Measurements from ENCODE around the gene NAIF1. TPM values are rescaled to one million over a fixed set of nuclear protein-coding genes. Genes with fewer than 3 reads are reported as not detected.
"Not testable (repeated sequence)": the region's sequence is repeated elsewhere in the genome, so short reads cannot be mapped to it uniquely, and the experiment has no call there.

Gene NAIF1
- total RNA-seq, 1 experiment from 2014 or later, result 8.5 TPM

DNA sequence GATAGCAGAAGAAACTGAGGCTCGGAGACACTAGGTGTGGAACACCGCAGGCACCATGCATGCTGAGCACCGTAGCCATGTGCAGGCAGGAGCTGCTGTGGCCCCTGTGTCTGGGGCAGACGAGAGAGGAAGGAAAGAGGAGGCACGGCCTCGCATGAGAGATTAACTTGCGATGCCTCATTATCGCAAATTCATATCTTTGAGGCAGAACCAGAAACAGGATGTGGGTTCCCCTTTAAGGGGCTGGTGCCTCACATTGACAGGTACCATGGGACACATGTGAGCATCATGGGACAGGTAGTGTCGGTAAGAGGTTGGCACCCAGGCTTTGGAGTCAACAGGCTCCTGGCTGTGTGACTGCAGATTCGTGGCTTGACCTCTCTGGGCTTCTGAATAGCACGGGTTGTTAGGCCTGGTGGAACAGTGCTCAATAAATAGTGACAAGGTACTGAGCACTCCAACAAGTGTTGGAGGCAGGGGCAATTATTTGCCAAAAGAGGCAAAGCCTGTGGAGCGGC lies 40.8 kb downstream of the NAIF1 start:
- no peaks in the 10 kb centered on the region for H3K9me3 ChIP-seq
- H3K36me3 ChIP-seq (ENCODE audit: control insufficient read depth, insufficient read depth, low read length), result no peaks in the 10 kb centered on the region
- ChIA-PET POLR2A (no interaction called here), CTCF (interaction anchor here (1.1 kb wide), 1 partner anchor 71 kb away, joined by 3 read pairs; no protein-coding TSS in a partner anchor)
- BruUV-seq (replicated peaks), result no TSS peak
- Mint-ChIP-seq H3K27ac (ENCODE audit: unreplicated experiment) (no peak overlapping the region), H3K4me1 (ENCODE audit: low read depth, unreplicated experiment) (no peaks in the 10 kb centered on the region), H3K36me3 (ENCODE audit: insufficient read depth, unreplicated experiment) (no peaks in the 10 kb centered on the region), H3K27me3 (ENCODE audit: insufficient read depth, unreplicated experiment) (no peaks in the 10 kb centered on the region), H3K9me3 (ENCODE audit: unreplicated experiment) (no peaks in the 10 kb centered on the region), H3K4me3 (ENCODE audit: unreplicated experiment) (no peak overlapping the region)
- TF ChIP-seq, protein P1, sequence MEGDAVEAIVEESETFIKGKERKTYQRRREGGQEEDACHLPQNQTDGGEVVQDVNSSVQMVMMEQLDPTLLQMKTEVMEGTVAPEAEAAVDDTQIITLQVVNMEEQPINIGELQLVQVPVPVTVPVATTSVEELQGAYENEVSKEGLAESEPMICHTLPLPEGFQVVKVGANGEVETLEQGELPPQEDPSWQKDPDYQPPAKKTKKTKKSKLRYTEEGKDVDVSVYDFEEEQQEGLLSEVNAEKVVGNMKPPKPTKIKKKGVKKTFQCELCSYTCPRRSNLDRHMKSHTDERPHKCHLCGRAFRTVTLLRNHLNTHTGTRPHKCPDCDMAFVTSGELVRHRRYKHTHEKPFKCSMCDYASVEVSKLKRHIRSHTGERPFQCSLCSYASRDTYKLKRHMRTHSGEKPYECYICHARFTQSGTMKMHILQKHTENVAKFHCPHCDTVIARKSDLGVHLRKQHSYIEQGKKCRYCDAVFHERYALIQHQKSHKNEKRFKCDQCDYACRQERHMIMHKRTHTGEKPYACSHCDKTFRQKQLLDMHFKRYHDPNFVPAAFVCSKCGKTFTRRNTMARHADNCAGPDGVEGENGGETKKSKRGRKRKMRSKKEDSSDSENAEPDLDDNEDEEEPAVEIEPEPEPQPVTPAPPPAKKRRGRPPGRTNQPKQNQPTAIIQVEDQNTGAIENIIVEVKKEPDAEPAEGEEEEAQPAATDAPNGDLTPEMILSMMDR (IDR thresholded peaks at IDR 0.05; ENCODE audit: insufficient read depth in 1 of 2, low read depth in 1 of 2, low read length in 1 of 2, severe bottlenecking in 1 of 2, unreplicated experiment in 1 of 2), result no peak
- DNase-seq, result no peak
- no peaks in the 10 kb centered on the region for H3K27me3 ChIP-seq (replicated peaks; ENCODE audit: control insufficient read depth, insufficient read depth, low read length)
- intact Hi-C loops (cut with micrococcal nuclease; ENCODE audit: unreplicated experiment), result no loop called here
- H3K4me3 ChIP-seq (ENCODE audit: low read depth, low read length), result no peak overlapping the region
- no peaks in the 10 kb centered on the region for H3K4me1 ChIP-seq

DNA sequence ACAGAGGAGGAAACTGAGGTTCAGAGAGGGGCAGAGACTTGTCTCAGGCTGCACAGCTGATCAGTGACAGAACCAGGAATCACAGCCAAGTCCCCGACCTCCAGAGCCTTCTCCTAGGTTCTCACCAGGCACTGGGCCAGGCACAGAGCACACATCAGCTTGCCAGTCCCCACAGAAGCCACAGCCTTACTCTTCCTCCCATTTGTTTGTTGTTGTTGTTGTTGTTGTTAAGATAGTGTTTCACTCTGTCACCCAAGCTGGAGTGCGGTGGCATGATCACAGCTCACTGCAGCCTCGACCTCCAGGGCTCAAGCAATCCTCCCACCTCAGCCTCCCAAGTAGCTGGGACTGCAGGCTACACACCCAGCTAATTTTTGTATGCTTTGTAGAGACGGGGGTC lies 41.4 kb downstream of the NAIF1 start:
- Mint-ChIP-seq H3K9me3 (ENCODE audit: unreplicated experiment) (no peaks in the 10 kb centered on the region), H3K4me1 (ENCODE audit: low read depth, unreplicated experiment) (no peaks in the 10 kb centered on the region), H3K4me3 (ENCODE audit: unreplicated experiment) (no peak overlapping the region), H3K27me3 (ENCODE audit: insufficient read depth, unreplicated experiment) (no peaks in the 10 kb centered on the region), H3K36me3 (ENCODE audit: insufficient read depth, unreplicated experiment) (no peaks in the 10 kb centered on the region), H3K27ac (ENCODE audit: unreplicated experiment) (no peak overlapping the region)
- ChIA-PET CTCF (interaction anchor here (1.1 kb wide), 1 partner anchor 71 kb away, joined by 3 read pairs; no protein-coding TSS in a partner anchor), POLR2A (no interaction called here)
- TF ChIP-seq, protein P1 (IDR thresholded peaks at IDR 0.05; ENCODE audit: insufficient read depth in 1 of 2, low read depth in 1 of 2, low read length in 1 of 2, severe bottlenecking in 1 of 2, unreplicated experiment in 1 of 2), result no peak
- no peaks in the 10 kb centered on the region for H3K4me1 ChIP-seq
- no peaks in the 10 kb centered on the region for H3K9me3 ChIP-seq
- no peak for DNase-seq
- intact Hi-C loops (cut with micrococcal nuclease; ENCODE audit: unreplicated experiment), result no loop called here
- BruUV-seq (replicated peaks), result no TSS peak
- no peaks in the 10 kb centered on the region for H3K36me3 ChIP-seq (ENCODE audit: control insufficient read depth, insufficient read depth, low read length)
- H3K4me3 ChIP-seq (ENCODE audit: low read depth, low read length), result no peak overlapping the region
- H3K27me3 ChIP-seq (replicated peaks; ENCODE audit: control insufficient read depth, insufficient read depth, low read length), result no peaks in the 10 kb centered on the region

DNA sequence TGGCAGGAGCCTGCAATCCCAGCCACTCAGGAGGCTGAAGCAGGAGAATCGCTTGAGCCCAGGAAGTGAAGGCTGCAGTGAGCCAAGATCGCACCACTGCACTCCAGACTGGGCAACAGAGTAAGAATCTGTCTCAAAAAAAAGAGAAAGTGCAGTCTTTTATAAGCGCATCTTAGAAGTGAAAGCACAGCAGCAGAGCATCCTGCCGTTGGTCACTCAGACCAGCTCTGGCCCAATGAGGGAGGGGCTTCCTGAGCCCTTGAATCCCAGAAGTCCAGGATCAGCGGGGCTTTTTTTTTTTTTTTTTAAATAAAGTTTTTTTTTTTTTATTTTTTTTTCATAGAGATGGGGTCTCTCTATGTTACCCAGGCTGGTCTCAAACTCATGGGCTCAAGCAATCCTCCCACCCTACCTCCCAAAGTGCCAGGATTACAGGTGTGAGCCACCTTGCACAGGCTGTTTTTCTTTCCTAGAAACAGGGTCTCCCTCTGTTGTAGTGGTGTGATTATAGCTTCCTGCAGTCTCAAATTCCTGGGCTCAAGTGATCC lies 42.3 kb downstream of the NAIF1 start:
- no peaks in the 10 kb centered on the region for H3K9me3 ChIP-seq
- CTCF ChIA-PET, result no interaction called here
- no peaks in the 10 kb centered on the region for H3K9me3 Mint-ChIP-seq (ENCODE audit: unreplicated experiment)
- no TSS peak for BruUV-seq (replicated peaks)
- H3K4me1 Mint-ChIP-seq (ENCODE audit: low read depth, unreplicated experiment), result no peaks in the 10 kb centered on the region
- POLR2A ChIA-PET, result no interaction called here
- H3K36me3 Mint-ChIP-seq (ENCODE audit: insufficient read depth, unreplicated experiment), result no peaks in the 10 kb centered on the region
- no peak overlapping the region for H3K4me3 ChIP-seq (ENCODE audit: low read depth, low read length)
- no peaks in the 10 kb centered on the region for H3K36me3 ChIP-seq (ENCODE audit: control insufficient read depth, insufficient read depth, low read length)
- DNase-seq, result no peak
- no peaks in the 10 kb centered on the region for H3K4me1 ChIP-seq
- H3K27me3 Mint-ChIP-seq (ENCODE audit: insufficient read depth, unreplicated experiment), result no peaks in the 10 kb centered on the region
- intact Hi-C loops (cut with micrococcal nuclease; ENCODE audit: unreplicated experiment), result no loop called here
- TF ChIP-seq, protein P1 (IDR thresholded peaks at IDR 0.05; ENCODE audit: insufficient read depth in 1 of 2, low read depth in 1 of 2, low read length in 1 of 2, severe bottlenecking in 1 of 2, unreplicated experiment in 1 of 2), result no peak
- no peak overlapping the region for H3K27ac Mint-ChIP-seq (ENCODE audit: unreplicated experiment)
- no peak overlapping the region for H3K4me3 Mint-ChIP-seq (ENCODE audit: unreplicated experiment)
- H3K27me3 ChIP-seq (replicated peaks; ENCODE audit: control insufficient read depth, insufficient read depth, low read length), result no peaks in the 10 kb centered on the region

DNA sequence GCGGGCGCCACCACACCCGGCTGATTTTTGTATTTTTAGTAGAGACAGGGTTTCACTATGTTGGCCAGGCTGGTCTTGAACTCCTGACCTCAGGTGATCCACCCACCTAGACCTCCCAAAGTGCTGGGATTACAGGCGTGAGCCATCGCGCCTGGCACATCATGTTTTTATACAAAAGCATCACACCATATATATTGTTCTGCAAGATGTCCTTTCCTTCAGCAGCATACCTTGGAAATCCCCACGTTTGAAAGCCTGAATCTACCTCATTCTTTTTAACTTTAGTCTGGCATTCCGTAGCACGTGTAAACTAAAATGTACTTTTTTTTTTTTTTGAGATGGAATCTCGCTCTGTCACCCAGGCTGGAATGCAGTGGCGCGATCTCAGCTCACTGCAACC lies 43.4 kb downstream of the NAIF1 start:
- H3K4me1 Mint-ChIP-seq (ENCODE audit: low read depth, unreplicated experiment); intact Hi-C loops (cut with micrococcal nuclease; ENCODE audit: unreplicated experiment); H3K4me3 ChIP-seq (ENCODE audit: low read depth, low read length); H3K9me3 Mint-ChIP-seq (ENCODE audit: unreplicated experiment); H3K27ac Mint-ChIP-seq (ENCODE audit: unreplicated experiment); BruUV-seq (replicated peaks); H3K9me3 ChIP-seq; H3K4me3 Mint-ChIP-seq (ENCODE audit: unreplicated experiment); H3K36me3 ChIP-seq (ENCODE audit: control insufficient read depth, insufficient read depth, low read length); H3K27me3 ChIP-seq (replicated peaks; ENCODE audit: control insufficient read depth, insufficient read depth, low read length); H3K4me1 ChIP-seq; H3K36me3 Mint-ChIP-seq (ENCODE audit: insufficient read depth, unreplicated experiment); DNase-seq; POLR2A ChIA-PET; H3K27me3 Mint-ChIP-seq (ENCODE audit: insufficient read depth, unreplicated experiment): not testable (repeated sequence)
- CTCF ChIA-PET, result interaction anchor here (0.7 kb wide), 1 partner anchor 80 kb away, joined by 6 read pairs; no protein-coding TSS in a partner anchor

Data from Caco-2 (cell line).